HG03064 (cell line): Measurements from ENCODE around the gene ZFP62.

Source experiments
- ATAC-seq: cut with Tn5 transposase; IDR thresholded peaks from one replicate; pipeline ENCODE4 v1.9.1; 2021; ENCODE audit warnings: low read depth; ENCODE audit not compliant: unreplicated experiment

ZFP62 gene

GRCh38 chr5:180869587-180869986 is 8.5 kb upstream of the ZFP62 start:
- ATAC-seq = no peak

GRCh38 chr5:180868960-180869359 is 7.9 kb upstream of the ZFP62 start:
- ATAC-seq = no peak

- ATAC-seq = no peak
Measured at GRCh38 chr5:180866985-180867384, 5.9 kb upstream of the ZFP62 start.

- ATAC-seq = no peak
Measured at GRCh38 chr5:180865981-180866695, 5.1 kb upstream of the ZFP62 start.

DNA sequence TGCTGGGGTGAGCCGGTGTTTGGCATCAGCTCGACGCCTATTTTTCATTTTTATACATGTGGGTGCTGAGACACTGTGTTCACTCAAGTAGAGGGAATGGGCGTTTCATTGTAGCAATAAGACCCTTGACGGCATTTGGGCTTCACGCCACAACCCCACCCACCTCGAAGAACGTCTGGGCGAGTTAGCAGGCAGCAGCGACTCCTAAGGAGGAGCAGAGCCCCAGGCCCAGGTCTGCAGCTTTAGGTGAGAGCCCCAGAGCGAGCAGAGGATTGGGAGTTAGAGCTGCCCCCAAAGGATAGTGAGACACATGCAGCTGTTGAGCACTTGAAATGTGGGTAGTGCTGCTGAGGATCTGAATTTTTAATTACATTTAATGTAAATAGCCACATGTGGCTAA is 1.6 kb upstream of the ZFP62 start:
- ATAC-seq = no peak

DNA sequence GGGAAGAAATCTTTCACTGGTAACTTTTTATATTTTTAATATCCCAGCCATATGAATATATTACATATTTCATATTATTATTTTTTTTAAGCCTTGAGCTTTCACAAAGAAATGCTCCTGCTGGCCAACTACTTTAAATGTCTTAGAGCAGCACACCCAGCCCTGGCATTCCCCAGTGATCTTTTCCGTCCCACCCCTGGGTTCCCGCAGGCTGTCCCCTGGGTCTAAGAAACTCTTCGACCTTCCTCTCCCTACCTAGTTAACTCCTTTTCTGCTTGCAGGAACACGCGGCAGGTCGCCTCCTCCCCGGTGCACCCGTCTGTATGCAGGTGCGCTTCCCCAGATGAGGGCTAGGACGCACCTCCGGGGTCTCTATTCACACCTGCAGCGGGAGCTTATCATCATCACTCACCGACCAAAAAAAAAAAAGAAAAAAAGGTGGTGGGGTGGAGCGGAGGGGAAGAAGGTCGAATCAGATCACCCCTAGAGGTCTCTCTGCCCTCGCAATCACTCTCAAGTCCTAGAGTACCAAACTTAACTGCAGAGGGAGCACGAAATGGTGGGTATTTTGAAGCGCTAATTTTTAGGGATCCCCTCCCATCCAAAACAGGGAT is 696 bp downstream of the ZFP62 start:
- ATAC-seq = peak; percentile 53

- ATAC-seq = no peak
Measured at GRCh38 chr5:180858586-180858985, 2.5 kb downstream of the ZFP62 start.

DNA sequence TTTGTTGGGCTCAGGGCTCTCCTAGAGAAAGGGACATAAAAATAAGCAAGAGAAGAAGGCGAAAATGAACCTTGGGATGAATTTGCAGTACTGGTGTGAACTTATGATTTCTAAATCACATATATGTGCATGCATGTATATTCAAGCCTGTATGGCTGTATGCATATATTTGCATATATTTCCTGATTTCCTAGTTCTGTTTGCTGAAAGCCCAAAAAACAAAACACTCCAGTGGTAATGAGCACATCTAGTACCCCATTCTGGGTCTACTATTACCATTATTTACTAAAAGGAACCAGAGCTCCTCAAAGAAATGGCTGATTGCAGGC is 7.3 kb downstream of the ZFP62 start:
- no peak for ATAC-seq

GRCh38 chr5:180853121-180853847 is 7.8 kb downstream of the ZFP62 start:
- no peak for ATAC-seq

DNA sequence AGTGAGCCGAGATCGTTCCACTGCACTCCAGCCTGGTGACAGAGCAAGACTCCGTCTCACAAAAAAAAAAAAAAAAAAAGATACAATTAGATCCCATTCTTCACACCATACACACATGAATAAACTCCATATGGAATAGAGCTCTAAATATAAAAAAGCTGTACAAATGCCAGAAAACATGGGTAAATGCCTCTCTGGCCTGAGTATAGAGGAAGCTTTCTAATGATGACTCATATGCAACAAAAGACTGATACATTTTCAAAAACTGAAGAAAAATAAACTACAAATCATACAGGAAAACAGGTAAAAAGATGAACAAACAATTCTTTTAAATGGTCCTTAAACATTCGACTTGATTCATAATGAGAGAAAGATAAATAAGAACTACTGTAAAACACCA is 8.6 kb downstream of the ZFP62 start:
- no peak for ATAC-seq

DNA sequence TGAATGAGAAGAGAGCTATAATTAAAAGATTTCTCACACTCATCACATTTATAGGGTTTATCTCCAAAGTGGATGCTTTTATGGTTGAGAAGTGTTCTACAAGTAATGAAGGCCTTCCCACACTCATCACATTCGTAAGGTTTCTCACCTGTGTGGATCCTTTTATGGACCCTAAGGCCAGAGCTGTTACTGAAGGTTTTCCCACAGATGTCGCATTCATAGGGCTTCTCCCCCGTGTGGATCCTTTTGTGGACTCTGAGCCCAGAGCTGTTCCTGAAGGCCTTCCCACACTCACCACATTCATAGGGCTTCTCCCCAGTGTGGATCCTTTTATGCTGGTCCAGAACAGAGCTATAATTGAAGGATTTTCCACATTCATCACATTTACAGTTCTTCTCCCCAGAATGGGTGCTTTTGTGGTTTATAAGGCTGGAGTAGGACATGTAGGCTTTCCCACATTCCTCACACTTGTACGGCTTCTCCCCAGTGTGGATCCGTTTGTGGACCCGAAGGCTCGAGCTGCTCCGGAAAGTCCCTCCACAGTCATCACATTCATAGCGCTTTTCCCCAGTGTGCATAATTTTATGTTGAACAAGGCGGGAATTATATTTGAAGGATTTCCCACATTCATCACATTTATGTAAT is 10.5 kb downstream of the ZFP62 start:
- ATAC-seq = no peak

DNA sequence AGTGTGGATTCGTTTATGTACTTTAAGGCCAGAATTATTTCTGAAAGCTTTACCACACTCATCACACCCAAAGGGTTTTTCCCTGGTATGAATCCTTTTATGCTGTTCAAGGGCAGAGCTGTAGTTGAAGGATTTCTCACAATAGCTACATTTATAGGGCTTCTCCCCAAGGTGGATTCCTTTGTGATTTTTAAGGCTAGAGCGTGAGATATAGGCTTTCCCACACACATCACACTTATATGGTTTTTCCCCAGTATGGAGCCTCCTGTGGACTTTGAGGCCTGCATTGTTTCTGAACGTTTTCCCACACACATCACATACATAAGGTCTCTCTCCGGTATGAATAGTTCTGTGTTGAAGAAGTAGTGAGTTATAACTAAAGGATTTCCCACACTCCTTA is 11.2 kb downstream of the ZFP62 start:
- no peak for ATAC-seq

DNA sequence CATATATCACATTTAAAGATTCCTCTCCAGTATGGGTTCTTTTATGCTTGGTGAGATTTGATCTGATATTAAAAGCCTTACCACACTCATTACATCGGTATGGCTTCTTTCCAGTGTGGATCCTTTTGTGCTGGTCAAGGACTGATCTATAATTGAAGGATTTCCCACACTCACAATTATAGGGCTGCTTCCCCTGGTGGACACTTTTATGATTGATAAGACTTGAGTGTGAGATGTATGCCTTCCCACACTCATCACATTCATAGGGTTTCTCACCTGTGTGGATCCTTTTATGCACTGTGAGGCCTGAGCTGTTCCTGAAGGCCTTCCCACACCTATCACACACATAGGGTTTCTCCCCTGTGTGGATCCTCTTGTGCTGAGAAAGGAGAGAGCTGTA is 12.2 kb downstream of the ZFP62 start:
- ATAC-seq = no peak

GRCh38 chr5:180848265-180848664 is 12.8 kb downstream of the ZFP62 start:
- ATAC-seq = no peak

DNA sequence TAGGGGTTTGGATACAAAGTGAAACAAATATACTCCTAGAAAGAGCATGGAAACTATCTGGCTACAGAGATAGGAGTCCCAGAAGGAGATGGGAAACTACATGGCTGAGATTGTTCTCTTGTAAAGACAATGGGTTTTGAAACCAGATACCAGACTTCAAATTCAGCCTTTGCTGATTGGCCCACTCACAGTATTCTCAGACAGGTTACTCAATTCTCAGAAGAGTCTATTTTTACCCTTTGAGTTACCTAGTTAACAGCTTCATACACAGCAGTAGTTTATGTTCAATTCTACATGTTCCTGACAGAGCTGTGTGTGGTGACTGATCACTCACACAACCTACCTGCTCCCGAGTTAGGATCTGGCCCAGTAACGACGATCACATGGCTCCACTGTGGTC is 14.1 kb downstream of the ZFP62 start:
- no peak for ATAC-seq

DNA sequence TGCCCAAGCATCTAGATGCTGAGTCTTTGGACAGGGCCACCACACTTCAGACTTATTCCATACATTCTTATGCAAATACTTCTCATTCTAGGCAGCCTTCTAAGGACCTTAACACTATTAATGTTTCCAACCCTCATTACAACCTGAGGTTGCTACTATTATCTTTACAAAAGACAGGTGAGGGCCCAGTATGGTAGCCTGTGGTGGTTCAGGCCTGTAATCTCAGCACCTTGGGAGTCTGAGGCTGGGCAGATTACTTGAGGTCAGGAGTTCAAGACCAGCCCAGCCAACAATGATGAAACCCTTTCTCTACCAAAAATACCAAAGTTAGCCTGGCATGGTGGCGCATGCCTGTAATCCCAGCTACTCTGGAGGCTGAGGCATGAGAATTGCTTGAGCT is 16.2 kb downstream of the ZFP62 start:
- ATAC-seq = no peak

DNA sequence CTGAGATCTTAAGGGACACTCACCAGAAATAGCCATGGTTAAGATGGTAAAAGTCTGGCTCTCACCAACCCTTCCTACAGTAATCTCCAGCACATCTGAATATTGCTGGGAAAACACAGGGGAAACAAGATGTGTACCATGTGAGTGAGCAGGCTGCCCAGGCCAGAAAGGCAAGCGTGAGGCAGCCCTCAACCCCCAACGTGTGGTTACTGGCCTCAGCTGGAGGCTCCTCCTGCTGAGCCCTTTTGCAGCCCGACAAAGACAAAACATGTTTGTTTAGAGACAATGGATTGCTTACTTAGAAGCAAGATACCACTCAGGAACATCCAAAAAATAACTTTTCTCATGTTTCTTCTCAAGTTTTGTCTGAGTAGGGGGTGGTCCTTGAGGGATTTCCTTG is 16.6 kb downstream of the ZFP62 start:
- no peak for ATAC-seq

DNA sequence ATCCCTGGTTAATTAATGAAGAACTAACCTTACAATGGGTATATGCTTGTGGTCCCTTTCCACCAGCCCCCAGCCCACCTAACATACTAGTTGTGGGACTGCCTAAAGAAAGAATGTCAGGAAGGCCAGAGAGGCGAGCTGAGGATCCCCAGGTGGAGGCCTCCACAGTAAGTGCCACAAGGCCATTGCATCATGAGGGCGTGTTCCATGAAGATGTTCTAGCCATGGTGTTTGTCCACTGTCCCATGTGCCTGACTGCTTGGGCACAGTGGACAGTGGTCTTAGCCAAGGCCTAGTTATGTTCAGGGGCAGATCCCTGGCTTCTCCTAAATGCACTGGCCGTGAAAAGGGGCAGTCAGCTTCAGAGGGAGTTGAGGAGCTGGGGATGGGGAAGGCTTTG is 21.1 kb downstream of the ZFP62 start:
- no peak for ATAC-seq

DNA sequence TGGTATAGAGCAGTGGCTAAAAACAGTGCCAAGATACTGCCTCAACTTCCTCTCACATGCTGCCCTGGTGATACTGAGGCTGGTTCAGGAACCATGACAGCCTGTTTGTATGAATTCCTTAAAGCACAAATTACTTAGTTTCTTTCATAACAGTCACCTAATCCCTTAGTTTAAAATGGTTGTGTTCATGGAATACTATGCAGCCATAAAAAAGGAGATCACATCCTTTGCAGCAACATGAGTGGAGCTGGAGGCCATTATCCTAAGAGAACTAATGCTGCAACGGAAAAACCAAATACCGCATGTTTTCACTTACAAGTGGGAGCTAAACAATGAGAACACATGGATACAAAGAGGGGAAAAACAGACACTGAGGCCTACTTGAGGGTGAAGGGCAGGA is 21.8 kb downstream of the ZFP62 start:
- ATAC-seq = no peak

- ATAC-seq = no peak
Measured at GRCh38 chr5:180837478-180837877, 23.6 kb downstream of the ZFP62 start.

GRCh38 chr5:180832638-180833068 is 28.4 kb downstream of the ZFP62 start:
- peak; percentile 49 for ATAC-seq
